NT2/D1 (cell line): ENCODE measurements around the gene AGPAT2.
"Not testable (repeated sequence)": the region's sequence is repeated elsewhere in the genome, so short reads cannot be mapped to it uniquely, and the experiment has no call there.

Experiments
- DNase-seq: peaks from one replicate; pipeline ENCODE4 v3.0.0-alpha.2; 2011; ENCODE audit warnings: low read depth, low spot score
- H3K27me3 ChIP-seq: 2 replicates; pipeline ENCODE4 v1.6.0; 2011; ENCODE audit warnings: mild to moderate bottlenecking; ENCODE audit not compliant: insufficient read length, insufficient read depth
- H3K36me3 ChIP-seq: 2 replicates; pipeline ENCODE4 v1.6.1; 2011; ENCODE audit warnings: mild to moderate bottlenecking, low read length, mixed read lengths; ENCODE audit not compliant: insufficient read depth, insufficient read length
- H3K4me1 ChIP-seq: 2 replicates; pipeline ENCODE4 v1.5.1; 2011; ENCODE audit not compliant: insufficient read depth, insufficient read length
- H3K4me3 ChIP-seq: 2 replicates; pipeline ENCODE4 v1.5.1; 2011; ENCODE audit warnings: low read depth; ENCODE audit not compliant: insufficient read length
- H3K9ac ChIP-seq: 2 replicates; pipeline ENCODE4 v1.6.0; 2011; ENCODE audit warnings: low read depth; ENCODE audit not compliant: insufficient read length
- H3K9me3 ChIP-seq: 2 replicates; pipeline ENCODE4 v1.5.1; 2011; ENCODE audit warnings: mild to moderate bottlenecking, low read length; ENCODE audit not compliant: insufficient read depth
- SUZ12 ChIP-seq: IDR thresholded peaks from 2 replicates; pipeline ENCODE4 v1.6.1; 2011; ENCODE audit not compliant: insufficient read length, insufficient read depth; ENCODE audit errors: extremely low read depth
- YY1 ChIP-seq: IDR thresholded peaks from 2 replicates; pipeline ENCODE4 v1.6.1; 2011; ENCODE audit not compliant: insufficient read length, insufficient read depth
- ZNF274 ChIP-seq: IDR thresholded peaks from 2 replicates; pipeline ENCODE4 v1.6.1; 2011; ENCODE audit warnings: mild to moderate bottlenecking, low read depth, low read length

The AGPAT2 gene

DNA sequence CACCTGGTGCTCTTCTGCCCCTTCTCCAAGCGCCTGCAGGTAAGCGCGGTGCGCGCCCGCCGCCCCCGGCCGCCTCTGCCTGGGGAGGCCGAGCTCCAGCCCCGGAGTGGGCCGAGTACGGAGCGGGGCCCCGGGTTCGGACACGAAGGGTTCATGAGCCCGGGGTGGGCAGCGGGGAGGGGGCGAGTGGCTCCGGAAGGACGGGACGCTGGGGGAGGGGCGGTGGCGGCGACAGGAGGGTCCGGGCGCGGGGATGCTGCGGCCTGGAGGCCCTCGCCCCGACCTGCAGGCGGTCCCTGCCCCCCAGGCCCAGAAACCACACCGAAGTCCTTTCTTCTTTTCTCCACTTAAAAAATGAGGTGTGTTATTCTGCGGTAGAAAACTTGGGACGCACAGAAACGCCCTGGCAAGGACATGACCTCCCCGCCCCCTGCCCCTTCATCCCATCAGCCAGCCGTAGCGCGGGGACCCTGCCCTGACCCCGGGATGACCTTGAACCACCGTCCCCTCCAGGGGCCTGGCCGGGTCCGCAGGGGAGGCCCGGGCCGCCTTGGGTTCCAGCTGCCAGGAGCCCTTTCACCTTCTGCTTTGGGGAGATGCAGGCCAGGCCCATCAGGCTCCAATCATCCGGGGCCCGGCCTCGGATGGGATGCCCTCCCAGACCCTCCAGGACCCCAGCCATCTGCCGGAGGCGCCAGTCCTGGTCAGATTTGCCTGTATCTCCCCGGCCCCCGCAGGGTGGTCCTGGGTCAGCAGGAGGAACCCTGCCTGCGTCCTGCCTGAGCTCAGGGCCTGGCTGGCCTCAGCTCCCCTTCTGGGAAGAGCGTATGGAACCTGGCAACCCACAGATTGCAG is 25.7 kb upstream of the AGPAT2 start:
- peaks cover 36% of the 10 kb centered on the region for H3K4me1 ChIP-seq
- H3K4me3 ChIP-seq = peak overlapping the region; percentile 67
- peaks cover 5% of the 10 kb centered on the region for H3K36me3 ChIP-seq
- H3K9me3 ChIP-seq = no peaks in the 10 kb centered on the region
- DNase-seq = no peak
- peaks cover 9% of the 10 kb centered on the region for H3K27me3 ChIP-seq
- peak overlapping the region; percentile 87 for H3K9ac ChIP-seq
- TF ChIP-seq ZNF274 (no peak), SUZ12 (no peak), YY1 (no peak)

DNA sequence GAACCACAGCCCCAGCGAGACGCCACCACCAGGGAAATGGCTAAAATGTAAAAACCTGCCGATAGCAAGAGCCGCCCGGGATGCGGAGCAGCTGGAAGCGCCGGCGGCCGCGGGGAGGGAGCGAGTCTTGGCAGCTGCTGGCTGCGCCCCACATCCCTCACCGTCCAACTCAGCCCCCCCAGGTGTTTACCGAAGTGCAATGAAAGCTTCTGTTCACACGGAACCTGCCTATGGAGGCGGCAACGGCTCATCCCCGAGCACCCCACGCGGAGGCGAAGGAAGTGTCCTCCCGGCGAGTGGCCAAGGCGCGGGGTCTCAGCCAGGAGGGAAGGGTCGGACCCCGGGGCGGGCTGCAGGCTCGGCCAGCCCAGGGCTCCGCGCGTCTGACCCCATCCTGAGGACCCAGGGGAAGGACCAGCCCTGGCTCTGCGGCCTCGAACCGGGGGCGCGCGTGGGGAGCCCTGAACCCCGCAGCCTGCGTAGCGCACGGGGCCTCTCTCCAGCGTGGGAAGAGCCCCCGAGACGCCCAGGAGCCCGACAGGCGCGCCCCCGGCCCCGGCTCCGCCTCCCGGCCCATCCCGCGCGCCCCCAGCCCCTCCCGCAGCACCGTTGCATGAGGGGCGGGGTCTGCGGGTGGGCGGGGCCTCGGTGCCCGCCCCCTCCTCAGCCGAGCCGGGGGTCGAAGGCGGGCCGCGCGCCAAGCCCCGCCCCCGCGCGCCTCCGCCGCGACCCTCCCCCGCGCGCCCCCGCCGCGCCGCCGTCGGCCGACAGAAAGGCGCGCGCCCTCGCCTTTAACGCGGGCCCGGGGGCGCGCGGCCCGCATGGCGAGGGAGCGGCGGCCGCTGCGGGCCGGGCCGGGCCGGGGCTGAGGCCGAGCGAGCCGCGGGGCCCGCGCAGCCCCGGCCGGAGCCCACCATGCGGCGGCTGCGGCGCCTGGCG is 24.8 kb upstream of the AGPAT2 start, which contains the start of gene DIPK1B:
Gene DIPK1B (plus strand): TSS at position 822 of the 939 bp plus-strand sequence. CDS start 94 bp downstream, at position 916.
- H3K9ac ChIP-seq = peak within 1 kb of the TSS; percentile 87
- H3K27me3 ChIP-seq = peaks cover 9% of the 10 kb centered on the region
- no peak for TF ChIP-seq ZNF274
- TF ChIP-seq SUZ12 = no peak
- no peak for TF ChIP-seq YY1
- no peak for DNase-seq
- peaks cover 34% of the 10 kb centered on the region for H3K4me1 ChIP-seq
- peaks cover 5% of the 10 kb centered on the region for H3K36me3 ChIP-seq
- H3K4me3 ChIP-seq = peak within 1 kb of the TSS; percentile 72
- no peaks in the 10 kb centered on the region for H3K9me3 ChIP-seq

DNA sequence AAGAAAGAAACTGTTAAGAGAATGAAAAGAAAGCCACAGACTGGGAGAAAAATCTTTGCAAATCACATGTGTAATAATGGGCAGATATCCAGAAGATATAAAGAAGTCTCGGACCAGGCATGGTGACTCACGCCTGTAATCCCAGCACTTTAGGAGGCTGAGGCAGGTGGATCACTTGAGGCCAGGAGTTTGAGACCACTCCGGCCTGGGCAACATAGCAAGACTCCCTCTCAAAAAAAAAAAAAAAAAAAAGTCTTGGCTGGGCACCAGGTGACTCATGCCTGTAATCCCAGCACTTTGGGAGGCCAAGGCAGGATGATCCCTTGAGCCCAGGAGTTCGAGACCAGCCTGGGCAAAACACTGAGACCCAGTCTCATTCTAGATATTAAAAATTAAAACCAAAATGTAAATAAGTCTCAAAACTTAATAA is 24.0 kb upstream of the AGPAT2 start:
- not testable (repeated sequence) for H3K9me3 ChIP-seq, H3K9ac ChIP-seq, H3K27me3 ChIP-seq, H3K4me3 ChIP-seq, DNase-seq, H3K36me3 ChIP-seq
- H3K4me1 ChIP-seq = peaks cover 34% of the 10 kb centered on the region

GRCh38 chr9:136710543-136710942 is 23.3 kb upstream of the AGPAT2 start:
- Histone ChIP-seq H3K9ac (no peak overlapping the region), H3K36me3 (peaks cover 5% of the 10 kb centered on the region), H3K4me1 (peaks cover 32% of the 10 kb centered on the region), H3K27me3 (peaks cover 9% of the 10 kb centered on the region), H3K4me3 (no peak overlapping the region), H3K9me3 (no peaks in the 10 kb centered on the region)
- DNase-seq = no peak
- TF ChIP-seq SUZ12 (no peak), ZNF274 (no peak), YY1 (no peak)

DNA sequence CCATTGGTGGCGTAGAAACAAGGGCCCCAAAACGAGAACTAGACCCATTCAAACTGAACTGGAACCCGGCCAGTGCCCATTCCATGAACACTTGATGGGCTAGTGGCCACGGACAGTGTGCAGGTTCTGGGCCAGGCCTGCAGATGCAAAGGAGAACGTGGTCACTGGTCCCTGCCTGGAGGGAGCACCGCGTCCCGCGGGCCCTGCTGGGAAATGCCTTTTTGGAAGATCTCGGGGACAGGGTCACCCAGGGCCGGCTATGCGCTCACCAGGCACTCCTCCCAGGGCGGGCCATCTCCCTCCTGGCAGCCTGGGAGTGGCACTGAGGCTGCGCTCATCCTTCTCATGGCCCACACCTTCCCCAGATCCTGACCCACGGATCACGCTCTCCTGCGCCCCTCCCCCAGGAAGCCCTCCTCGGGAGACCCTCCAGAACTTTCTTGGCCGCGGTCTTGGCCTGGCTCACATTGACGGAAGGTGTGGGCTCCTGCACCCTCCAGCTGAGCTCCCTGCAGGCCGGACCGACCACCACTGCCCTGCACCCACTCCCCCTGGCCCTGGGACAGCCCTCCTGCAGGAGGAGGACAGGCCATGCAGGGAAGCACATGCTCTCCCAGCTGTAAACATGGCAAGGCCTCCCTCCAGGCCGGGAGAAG is 22.3 kb upstream of the AGPAT2 start:
- peaks cover 25% of the 10 kb centered on the region for H3K4me1 ChIP-seq
- H3K9me3 ChIP-seq = no peaks in the 10 kb centered on the region
- H3K27me3 ChIP-seq = peaks cover 9% of the 10 kb centered on the region

DNA sequence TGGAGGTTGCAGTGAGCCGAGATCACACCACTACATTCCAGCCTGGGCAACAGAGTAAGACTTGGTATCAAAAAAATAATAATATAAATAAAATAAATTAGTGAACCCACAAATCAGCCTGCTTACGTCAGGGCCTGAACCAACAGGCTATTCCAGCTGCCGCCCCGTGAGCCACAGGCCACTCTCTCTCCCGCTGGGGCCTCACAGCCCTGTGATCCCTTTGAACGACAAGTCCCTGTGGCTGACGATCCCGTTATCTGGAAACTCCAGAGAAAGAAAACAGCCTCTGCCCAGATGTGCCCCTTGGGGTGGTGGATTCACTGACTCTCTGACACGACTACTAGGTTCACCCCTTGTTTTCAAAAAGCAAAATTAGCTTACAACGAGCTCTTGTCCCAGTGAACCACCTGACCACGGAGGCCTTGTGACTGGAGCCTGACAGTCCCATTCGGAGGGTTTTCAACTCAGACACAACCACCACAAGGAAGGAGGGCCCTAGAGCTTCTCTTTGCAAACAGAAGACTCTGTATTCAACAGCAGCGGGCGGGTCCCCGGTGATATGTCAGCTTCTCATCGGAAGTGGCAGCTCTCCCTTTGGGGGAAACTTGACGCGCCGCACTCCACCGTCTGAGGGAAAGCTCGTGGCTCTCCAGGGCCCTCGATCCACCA is 20.7 kb upstream of the AGPAT2 start:
- peaks cover 12% of the 10 kb centered on the region for H3K4me1 ChIP-seq
- no peak overlapping the region for H3K4me3 ChIP-seq
- DNase-seq = no peak
- no peaks in the 10 kb centered on the region for H3K36me3 ChIP-seq
- H3K9me3 ChIP-seq = no peaks in the 10 kb centered on the region
- peaks cover 9% of the 10 kb centered on the region for H3K27me3 ChIP-seq
- no peak overlapping the region for H3K9ac ChIP-seq
- TF ChIP-seq ZNF274 = no peak
- no peak for TF ChIP-seq YY1
- no peak for TF ChIP-seq SUZ12

More for the DNA sequence above, 22.3 kb upstream of the AGPAT2 start:
- Histone ChIP-seq H3K9ac (peak overlapping the region; percentile 5), H3K4me3 (no peak overlapping the region), H3K36me3 (peaks cover 2% of the 10 kb centered on the region)
- no peak for DNase-seq
- TF ChIP-seq SUZ12 (no peak), YY1 (no peak), ZNF274 (no peak)
